HEK293 (cell line): ENCODE results near the gene PUS7.

Source experiments
- ATF2 ChIP-seq: fragments of 450-650 bp; formaldehyde crosslinking; IDR thresholded peaks from 2 replicates; pipeline ENCODE4 v1.5.1; 2016; ENCODE audit warnings: missing biosample characterization, missing genetic modification characterization, low read depth
- HIC1 ChIP-seq: fragments of 450-650 bp; formaldehyde crosslinking; IDR thresholded peaks from 2 replicates; pipeline ENCODE4 v1.5.1; 2016; ENCODE audit warnings: missing biosample characterization, missing genetic modification characterization
- INSM2 ChIP-seq: fragments of 450-650 bp; formaldehyde crosslinking; IDR thresholded peaks from 2 replicates; pipeline ENCODE4 v1.5.1; 2016; ENCODE audit warnings: missing biosample characterization, missing genetic modification characterization
- PRDM10 ChIP-seq: fragments of 450-650 bp; formaldehyde crosslinking; IDR thresholded peaks from 2 replicates; pipeline ENCODE4 v1.5.1; 2016; ENCODE audit warnings: missing biosample characterization, missing genetic modification characterization
- PRDM6 ChIP-seq: fragments of 450-650 bp; formaldehyde crosslinking; IDR thresholded peaks from 2 replicates; pipeline ENCODE4 v1.5.1; 2017; ENCODE audit warnings: missing biosample characterization, missing genetic modification characterization
- REPIN1 ChIP-seq: fragments of 450-650 bp; formaldehyde crosslinking; IDR thresholded peaks from 2 replicates; pipeline ENCODE4 v1.5.1; 2017; ENCODE audit warnings: missing biosample characterization, missing genetic modification characterization, low read depth
- SALL2 ChIP-seq: fragments of 450-650 bp; formaldehyde crosslinking; IDR thresholded peaks from 2 replicates; pipeline ENCODE4 v1.5.0; 2017; ENCODE audit warnings: missing biosample characterization, mild to moderate bottlenecking, missing genetic modification characterization, borderline replicate concordance
- TCF7L2 ChIP-seq: IDR thresholded peaks from 2 replicates; pipeline ENCODE4 v1.6.1; 2011; ENCODE audit warnings: low read depth, mild to moderate bottlenecking, inconsistent platforms, low read length, moderate library complexity, borderline replicate concordance
- ZNF121 ChIP-seq: fragments of 450-650 bp; formaldehyde crosslinking; IDR thresholded peaks from 2 replicates; pipeline ENCODE4 v1.5.1; 2016; ENCODE audit warnings: missing biosample characterization, missing genetic modification characterization
- ZNF169 ChIP-seq: fragments of 450-650 bp; formaldehyde crosslinking; IDR thresholded peaks from 2 replicates; pipeline ENCODE4 v1.5.1; 2016; ENCODE audit warnings: missing biosample characterization, missing genetic modification characterization
- ZNF214 ChIP-seq: fragments of 450-650 bp; formaldehyde crosslinking; IDR thresholded peaks from 2 replicates; pipeline ENCODE4 v1.5.1; 2017; ENCODE audit warnings: missing biosample characterization, mild to moderate bottlenecking, missing genetic modification characterization, borderline replicate concordance
- ZNF311 ChIP-seq: fragments of 450-650 bp; formaldehyde crosslinking; IDR thresholded peaks from 2 replicates; pipeline ENCODE4 v1.5.1; 2017; ENCODE audit warnings: missing biosample characterization, missing genetic modification characterization, borderline replicate concordance
- ZNF423 ChIP-seq: fragments of 450-650 bp; formaldehyde crosslinking; IDR thresholded peaks from 2 replicates; pipeline ENCODE4 v1.5.1; 2016; ENCODE audit warnings: missing biosample characterization, missing genetic modification characterization
- ZNF433 ChIP-seq: fragments of 450-650 bp; formaldehyde crosslinking; IDR thresholded peaks from 2 replicates; pipeline ENCODE4 v1.5.1; 2016; ENCODE audit warnings: missing biosample characterization, missing genetic modification characterization, low read depth
- ZNF449 ChIP-seq: fragments of 450-650 bp; formaldehyde crosslinking; IDR thresholded peaks from 2 replicates; pipeline ENCODE4 v1.5.1; 2017; ENCODE audit warnings: missing biosample characterization, mild to moderate bottlenecking, missing genetic modification characterization, moderate library complexity
- ZNF514 ChIP-seq: fragments of 450-650 bp; formaldehyde crosslinking; IDR thresholded peaks from 2 replicates; pipeline ENCODE4 v1.5.1; 2016; ENCODE audit warnings: missing biosample characterization, missing genetic modification characterization
- ZNF561 ChIP-seq: fragments of 450-650 bp; IDR thresholded peaks from 2 replicates; pipeline ENCODE4 v1.5.1; 2018; ENCODE audit warnings: missing biosample characterization, missing genetic modification characterization, borderline replicate concordance
- ZNF596 ChIP-seq: fragments of 450-650 bp; IDR thresholded peaks from 2 replicates; pipeline ENCODE4 v1.5.0; 2018; ENCODE audit warnings: missing biosample characterization, mild to moderate bottlenecking, missing genetic modification characterization, moderate library complexity
- ZNF624 ChIP-seq: fragments of 450-650 bp; formaldehyde crosslinking; IDR thresholded peaks from 2 replicates; pipeline ENCODE4 v1.5.1; 2017; ENCODE audit warnings: missing biosample characterization, missing genetic modification characterization
- ZNF639 ChIP-seq: fragments of 450-650 bp; formaldehyde crosslinking; IDR thresholded peaks from 2 replicates; pipeline ENCODE4 v1.5.1; 2016; ENCODE audit warnings: missing biosample characterization, missing genetic modification characterization
- ZNF660 ChIP-seq: fragments of 450-650 bp; IDR thresholded peaks from 2 replicates; pipeline ENCODE4 v1.5.1; 2018; ENCODE audit warnings: missing biosample characterization, mild to moderate bottlenecking, missing genetic modification characterization
- ZNF704 ChIP-seq: fragments of 450-650 bp; formaldehyde crosslinking; IDR thresholded peaks from 2 replicates; pipeline ENCODE4 v1.5.1; 2016; ENCODE audit warnings: missing biosample characterization, missing genetic modification characterization
- ZNF785 ChIP-seq: fragments of 450-650 bp; formaldehyde crosslinking; IDR thresholded peaks from 2 replicates; pipeline ENCODE4 v1.5.1; 2016; ENCODE audit warnings: missing biosample characterization, missing genetic modification characterization

The PUS7 gene

GRCh38 chr7:105531792-105532671 is 10.0 kb upstream of the PUS7 start, which contains the start of gene RINT1 (continued):
- TF ChIP-seq ZNF660 (peak; percentile 93), ZNF423 (tag by site-specific recombination) (no peak), ATF2 (no peak), ZNF311 (tag by site-specific recombination) (no peak), REPIN1 (tag by site-specific recombination) (peak; percentile 51; the same call in 1 of the 2 replicates), SALL2 (tag by site-specific recombination) (no peak), ZNF121 (tag by site-specific recombination) (0 out of 2 replicates have a peak, but pooled peaks have one; percentile 10), ZNF639 (peak; percentile 73; the same call in 1 of the 2 replicates), ZNF449 (tag by site-specific recombination) (no peak), INSM2 (no peak), ZNF561 (tag by site-specific recombination) (no peak; the same call in 1 of the 2 replicates), ZNF514 (tag by site-specific recombination) (no peak), ZNF433 (no peak), TCF7L2 (no peak), ZNF214 (tag by site-specific recombination) (no peak), PRDM6 (tag by site-specific recombination) (no peak), ZNF169 (tag by site-specific recombination) (no peak), ZNF704 (tag by site-specific recombination) (no peak), HIC1 (peak; percentile 91), ZNF624 (tag by site-specific recombination) (no peak), PRDM10 (peak; percentile 51), ZNF596 (tag by site-specific recombination) (no peak), ZNF785 (tag by site-specific recombination) (no peak)
